Measurements from ENCODE around the gene AGK.

Gene AGK

DNA sequence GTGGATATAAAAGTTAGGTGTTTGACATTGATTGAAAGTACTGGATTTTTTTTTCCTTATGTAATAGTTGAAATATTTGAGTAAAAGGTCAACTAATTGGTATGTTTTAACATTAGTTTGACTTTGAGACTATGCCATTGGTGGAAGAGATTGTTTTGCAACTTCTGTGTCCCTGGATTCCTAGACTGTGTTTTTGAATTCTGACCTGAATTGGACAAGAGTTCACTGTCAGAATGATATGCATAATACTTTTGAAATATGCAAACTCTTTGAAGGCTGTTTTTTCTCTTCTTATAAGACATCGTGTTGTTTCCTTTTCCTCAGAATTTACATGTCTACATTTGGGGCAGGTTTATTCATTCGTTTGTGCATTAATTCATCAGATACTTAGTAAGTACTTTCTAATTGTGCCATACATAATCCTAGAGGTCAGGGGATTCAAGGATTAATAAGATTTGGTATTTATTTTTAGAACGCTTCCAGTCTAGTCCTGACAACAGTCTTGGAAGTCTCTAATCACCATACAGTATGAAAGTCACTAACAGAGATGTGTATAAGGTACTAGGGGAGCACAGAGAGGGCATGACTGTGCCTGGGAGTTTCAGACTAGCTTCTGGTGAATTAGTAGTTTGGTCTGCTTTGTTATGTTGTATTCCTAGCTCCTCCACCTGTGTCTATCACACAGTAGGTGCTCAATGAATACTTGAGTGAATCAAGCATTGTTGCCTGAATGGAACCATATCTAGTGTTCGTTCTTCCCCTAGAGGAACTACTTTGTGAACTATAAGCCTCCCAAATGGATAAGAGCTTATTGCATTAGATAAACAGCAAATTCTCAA, 49.2 kb downstream of the AGK start:
- Histone ChIP-seq H3K4me3 (no peak overlapping the region), H3K36me3 (peaks cover 51% of the 10 kb centered on the region), H4K20me1 (no peaks in the 10 kb centered on the region), H3K27ac (no peak overlapping the region), H3K4me2 (no peak overlapping the region), H3K9ac (no peak overlapping the region), H3K4me1 (no peaks in the 10 kb centered on the region), H3K27me3 (no peaks in the 10 kb centered on the region), H3K9me3 (no peaks in the 10 kb centered on the region)
- no peak for TF ChIP-seq Cebpa-rat (IDR thresholded peaks at IDR 0.05)

DNA sequence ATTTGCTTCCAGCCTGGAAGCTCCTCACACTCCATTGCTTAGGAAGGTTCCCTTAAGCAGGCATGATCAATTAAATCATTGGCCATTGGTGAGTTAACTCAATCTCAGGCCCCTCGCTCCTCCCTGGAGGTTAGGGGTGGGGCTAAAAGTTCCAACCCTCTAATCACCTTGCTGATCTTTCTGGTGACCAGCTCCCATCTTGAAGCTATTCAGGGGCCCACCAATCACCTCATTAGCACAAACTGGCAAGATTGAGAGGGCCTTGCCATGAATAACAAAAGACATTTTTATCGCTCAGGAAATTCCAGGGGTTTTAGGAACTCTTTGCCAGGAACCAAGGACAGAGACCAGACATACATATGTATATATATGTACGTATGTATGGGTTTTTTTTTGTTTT, 58.4 kb downstream of the AGK start:
- H3K4me2 ChIP-seq, result no peak overlapping the region
- no peaks in the 10 kb centered on the region for H4K20me1 ChIP-seq
- H3K27ac ChIP-seq, result no peak overlapping the region
- TF ChIP-seq Cebpa-rat (IDR thresholded peaks at IDR 0.05), result no peak
- no peaks in the 10 kb centered on the region for H3K4me1 ChIP-seq
- no peak overlapping the region for H3K9ac ChIP-seq
- H3K9me3 ChIP-seq, result no peaks in the 10 kb centered on the region
- H3K4me3 ChIP-seq, result no peak overlapping the region
- H3K27me3 ChIP-seq, result no peaks in the 10 kb centered on the region
- peaks cover 59% of the 10 kb centered on the region for H3K36me3 ChIP-seq

DNA sequence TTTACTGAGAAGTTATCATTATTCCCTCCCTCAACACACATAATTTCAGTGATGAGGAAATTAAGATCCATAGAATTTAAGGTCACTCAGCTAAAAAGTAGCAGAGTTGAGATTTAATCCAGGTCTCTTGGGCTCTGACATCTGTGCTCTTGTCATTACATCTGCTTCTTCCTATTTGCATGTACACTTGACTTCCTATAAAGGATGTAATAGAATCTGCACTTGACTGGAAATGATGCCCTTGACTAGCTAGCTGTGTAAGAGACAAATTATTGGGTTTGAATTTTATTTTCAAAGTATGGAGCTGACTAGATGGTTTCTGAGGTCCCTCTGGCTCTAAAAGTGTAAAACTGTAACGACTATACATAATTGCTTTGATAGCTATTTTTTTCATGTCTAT, 59.5 kb downstream of the AGK start:
- no peaks in the 10 kb centered on the region for H4K20me1 ChIP-seq
- H3K9me3 ChIP-seq, result no peaks in the 10 kb centered on the region
- H3K4me1 ChIP-seq, result no peaks in the 10 kb centered on the region
- H3K9ac ChIP-seq, result no peak overlapping the region
- no peak overlapping the region for H3K4me2 ChIP-seq
- peaks cover 59% of the 10 kb centered on the region for H3K36me3 ChIP-seq
- no peaks in the 10 kb centered on the region for H3K27me3 ChIP-seq
- no peak for TF ChIP-seq Cebpa-rat (IDR thresholded peaks at IDR 0.05)
- H3K4me3 ChIP-seq, result no peak overlapping the region
- H3K27ac ChIP-seq, result no peak overlapping the region

DNA sequence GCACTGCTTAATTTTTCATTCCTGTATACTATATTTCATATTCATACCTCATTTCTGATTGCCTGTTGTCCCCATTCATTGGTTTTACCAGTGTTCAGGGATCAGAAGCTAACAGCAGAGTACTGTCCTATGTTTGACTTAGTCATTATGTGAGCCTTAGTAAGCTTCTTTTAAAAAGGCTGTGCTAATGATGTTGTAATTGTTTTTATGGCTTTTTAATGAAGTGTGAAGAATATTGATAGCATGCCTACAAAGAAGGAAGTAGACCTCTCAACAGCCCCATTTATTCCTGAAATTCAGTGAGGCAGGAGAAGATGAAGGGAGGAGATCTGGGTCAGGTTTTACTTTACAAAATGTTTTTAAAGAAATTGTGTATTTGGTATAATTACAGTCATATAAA, 61.7 kb downstream of the AGK start:
- no peak overlapping the region for H3K4me3 ChIP-seq

DNA sequence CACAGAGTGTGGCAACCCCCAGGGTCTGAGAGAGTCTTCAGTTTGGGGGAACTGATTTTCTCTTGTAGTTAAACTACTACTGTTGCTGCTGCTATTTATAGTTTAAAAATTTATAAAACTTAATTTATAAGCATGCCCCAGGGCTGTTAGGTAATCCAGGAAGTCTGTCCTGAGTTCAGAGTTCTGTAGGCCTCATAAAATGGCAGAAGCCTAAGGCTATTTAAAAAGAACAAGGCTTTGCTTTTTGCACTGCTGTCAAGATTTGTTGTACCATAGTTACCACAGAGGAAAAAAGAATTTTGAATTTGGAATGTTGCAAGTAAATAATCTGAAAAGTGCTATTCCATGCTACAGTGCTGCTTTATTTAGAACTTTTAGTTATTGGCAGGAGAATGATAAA, 66.1 kb downstream of the AGK start:
- peaks cover 46% of the 10 kb centered on the region for H3K36me3 ChIP-seq
- H3K4me1 ChIP-seq, result no peaks in the 10 kb centered on the region
- H4K20me1 ChIP-seq, result no peaks in the 10 kb centered on the region
- no peak for TF ChIP-seq Cebpa-rat (IDR thresholded peaks at IDR 0.05)
- no peak overlapping the region for H3K27ac ChIP-seq
- peaks cover 4% of the 10 kb centered on the region; the same call in 1 of the 2 replicates for H3K9me3 ChIP-seq
- H3K4me2 ChIP-seq, result no peak overlapping the region
- H3K27me3 ChIP-seq, result no peaks in the 10 kb centered on the region
- H3K9ac ChIP-seq, result no peak overlapping the region
- no peak overlapping the region for H3K4me3 ChIP-seq

More for the DNA sequence above, 61.7 kb downstream of the AGK start:
- Histone ChIP-seq H3K27ac (no peak overlapping the region), H3K9ac (no peak overlapping the region), H4K20me1 (no peaks in the 10 kb centered on the region), H3K27me3 (no peaks in the 10 kb centered on the region), H3K36me3 (peaks cover 53% of the 10 kb centered on the region), H3K4me2 (no peak overlapping the region), H3K4me1 (no peaks in the 10 kb centered on the region), H3K9me3 (no peaks in the 10 kb centered on the region)
- no peak for TF ChIP-seq Cebpa-rat (IDR thresholded peaks at IDR 0.05)

DNA sequence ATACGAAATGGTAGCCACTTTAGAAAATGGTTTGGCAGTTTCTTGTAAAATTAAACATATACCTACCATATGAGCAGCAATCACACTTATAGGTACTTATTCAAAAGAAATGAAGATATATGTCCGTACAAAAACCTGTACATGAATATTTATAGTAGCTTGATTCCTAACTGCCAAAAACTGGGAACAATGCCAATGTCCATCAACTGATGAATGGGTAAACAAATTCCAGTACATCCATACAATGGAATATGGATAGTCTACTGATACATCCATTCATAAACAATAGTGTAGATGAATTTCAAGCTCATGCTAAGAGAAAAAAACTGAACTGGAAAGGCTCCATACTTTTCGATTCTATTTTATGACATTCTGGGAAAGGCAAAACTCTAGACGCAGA, 68.5 kb downstream of the AGK start:
- H3K27me3 ChIP-seq, result no peaks in the 10 kb centered on the region
- no peaks in the 10 kb centered on the region for H4K20me1 ChIP-seq
- no peaks in the 10 kb centered on the region for H3K4me1 ChIP-seq
- H3K27ac ChIP-seq, result no peak overlapping the region
- TF ChIP-seq Cebpa-rat (IDR thresholded peaks at IDR 0.05), result no peak
- peaks cover 60% of the 10 kb centered on the region for H3K36me3 ChIP-seq
- no peak overlapping the region for H3K9ac ChIP-seq
- no peak overlapping the region for H3K4me2 ChIP-seq
- peaks cover 23% of the 10 kb centered on the region for H3K9me3 ChIP-seq
- H3K4me3 ChIP-seq, result no peak overlapping the region

DNA sequence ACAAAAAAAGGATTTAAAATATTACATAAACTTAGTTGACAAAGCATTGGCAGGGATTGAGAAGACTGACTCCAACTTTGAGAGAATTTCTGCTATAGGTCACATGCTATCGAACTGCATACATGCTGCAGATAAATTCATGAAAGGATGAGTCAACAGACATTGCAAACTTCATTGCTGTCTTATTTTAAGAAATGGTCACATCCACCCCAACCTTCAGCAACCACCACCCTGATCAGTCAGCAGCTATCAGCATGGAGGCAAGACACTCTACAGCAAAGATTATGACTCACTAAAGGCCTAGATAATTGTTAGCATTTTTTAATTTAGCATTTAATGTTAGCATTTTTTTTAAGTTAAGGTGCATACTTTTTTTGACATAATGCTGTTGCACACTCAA, 73.6 kb downstream of the AGK start:
- H3K9ac ChIP-seq, result no peak overlapping the region
- no peaks in the 10 kb centered on the region for H4K20me1 ChIP-seq
- H3K27ac ChIP-seq, result no peak overlapping the region
- no peak overlapping the region for H3K4me2 ChIP-seq
- peaks cover 64% of the 10 kb centered on the region for H3K36me3 ChIP-seq
- H3K27me3 ChIP-seq, result no peaks in the 10 kb centered on the region
- no peak overlapping the region for H3K4me3 ChIP-seq
- H3K9me3 ChIP-seq, result peaks cover 23% of the 10 kb centered on the region
- TF ChIP-seq Cebpa-rat (IDR thresholded peaks at IDR 0.05), result no peak
- no peaks in the 10 kb centered on the region for H3K4me1 ChIP-seq

DNA sequence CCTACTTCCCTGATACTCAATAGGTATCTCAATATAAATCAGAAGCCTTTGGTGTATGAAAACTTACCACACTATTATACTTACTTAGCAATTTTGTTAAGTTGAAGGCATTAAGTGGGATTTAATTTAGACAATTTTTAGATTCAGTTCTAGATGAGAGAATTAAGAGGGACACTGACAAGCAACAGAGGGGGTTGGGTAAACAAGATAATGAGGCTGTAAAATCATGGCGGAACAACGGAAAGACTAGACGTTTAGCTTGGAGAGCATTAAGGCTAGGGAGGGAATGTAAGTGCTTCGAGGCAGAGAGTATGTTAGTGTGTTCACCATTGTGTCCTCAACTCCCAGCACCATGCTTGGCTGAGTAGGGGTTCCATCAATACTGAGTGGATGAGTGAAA, 79.4 kb downstream of the AGK start:
- TF ChIP-seq Cebpa-rat (IDR thresholded peaks at IDR 0.05), result no peak
- Histone ChIP-seq H3K9ac (no peak overlapping the region), H4K20me1 (no peaks in the 10 kb centered on the region), H3K36me3 (peaks cover 32% of the 10 kb centered on the region), H3K27me3 (no peaks in the 10 kb centered on the region), H3K4me3 (no peak overlapping the region), H3K4me1 (no peaks in the 10 kb centered on the region), H3K9me3 (no peaks in the 10 kb centered on the region), H3K4me2 (no peak overlapping the region), H3K27ac (no peak overlapping the region)

DNA sequence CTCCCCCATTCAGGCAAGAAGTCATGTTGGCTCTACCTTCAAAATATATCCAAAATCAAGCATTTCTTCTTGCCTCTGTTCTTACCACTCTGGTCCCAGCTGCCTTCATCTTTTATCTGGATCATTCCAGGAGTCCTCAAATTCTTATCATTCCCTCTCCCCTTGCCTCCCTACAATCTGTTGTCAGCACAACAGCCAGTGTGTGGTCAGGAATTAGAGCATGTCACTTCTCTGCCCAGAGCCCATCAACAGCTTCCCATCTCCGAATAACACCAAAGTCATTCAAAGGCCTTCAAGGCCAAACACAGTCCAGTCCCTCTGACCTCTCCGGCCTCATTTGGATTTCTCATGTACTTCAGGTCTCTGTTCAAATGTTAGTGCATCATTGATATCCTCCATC, 80.3 kb downstream of the AGK start:
- no peaks in the 10 kb centered on the region for H3K4me1 ChIP-seq
- TF ChIP-seq Cebpa-rat (IDR thresholded peaks at IDR 0.05), result no peak
- no peak overlapping the region for H3K27ac ChIP-seq
- no peaks in the 10 kb centered on the region for H3K9me3 ChIP-seq
- no peak overlapping the region for H3K4me2 ChIP-seq
- no peaks in the 10 kb centered on the region for H4K20me1 ChIP-seq
- H3K36me3 ChIP-seq, result peaks cover 27% of the 10 kb centered on the region
- H3K9ac ChIP-seq, result no peak overlapping the region
- H3K4me3 ChIP-seq, result no peak overlapping the region
- no peaks in the 10 kb centered on the region for H3K27me3 ChIP-seq

DNA sequence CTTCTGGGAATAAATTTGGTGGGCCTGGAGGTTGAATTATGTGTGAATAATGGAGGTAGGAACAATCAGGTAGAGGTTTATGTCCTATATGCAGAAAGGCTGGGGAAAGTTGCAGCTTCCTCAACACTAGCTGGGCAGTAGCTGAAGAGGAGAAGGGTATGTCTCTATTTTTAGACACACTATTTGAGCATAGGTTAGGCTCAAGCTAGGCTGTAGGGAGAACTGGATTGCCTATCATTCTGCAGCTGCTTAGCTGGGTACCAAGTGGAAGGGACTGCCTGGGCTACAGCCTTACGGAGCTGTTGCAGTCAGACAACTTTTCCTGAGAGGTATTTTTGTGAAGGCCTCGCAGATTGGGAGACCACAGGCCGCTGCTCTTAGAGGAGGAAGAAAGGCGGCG, 82.9 kb downstream of the AGK start:
- Histone ChIP-seq H3K9ac (no peak overlapping the region), H4K20me1 (no peaks in the 10 kb centered on the region), H3K36me3 (peaks cover 32% of the 10 kb centered on the region), H3K4me1 (no peaks in the 10 kb centered on the region), H3K4me3 (no peak overlapping the region), H3K9me3 (no peaks in the 10 kb centered on the region), H3K27ac (no peak overlapping the region), H3K27me3 (no peaks in the 10 kb centered on the region), H3K4me2 (no peak overlapping the region)
- no peak for TF ChIP-seq Cebpa-rat (IDR thresholded peaks at IDR 0.05)

DNA sequence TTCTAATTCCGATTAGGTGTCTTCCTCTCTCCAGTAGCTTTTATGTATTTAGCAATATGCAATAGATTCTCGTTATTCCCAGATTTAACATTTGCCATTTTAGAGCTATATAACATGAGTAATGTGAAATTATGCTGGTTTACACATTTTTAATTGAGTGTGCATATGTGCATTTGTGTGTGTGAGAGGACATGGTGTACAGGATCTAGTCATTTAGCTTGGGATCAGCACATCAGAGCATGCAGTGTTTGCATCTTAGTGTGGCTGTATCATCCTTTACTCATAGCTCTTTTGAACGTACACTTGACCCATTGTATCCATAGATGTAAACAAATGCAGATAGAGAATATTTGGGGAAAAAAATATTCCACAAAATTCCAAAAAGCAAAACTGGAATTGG, 84.8 kb downstream of the AGK start:
- no peak overlapping the region for H3K4me2 ChIP-seq
- H3K9ac ChIP-seq, result no peak overlapping the region
- peaks cover 40% of the 10 kb centered on the region for H3K36me3 ChIP-seq
- no peak overlapping the region for H3K4me3 ChIP-seq
- H4K20me1 ChIP-seq, result no peaks in the 10 kb centered on the region
- H3K27me3 ChIP-seq, result no peaks in the 10 kb centered on the region
- TF ChIP-seq Cebpa-rat (IDR thresholded peaks at IDR 0.05), result no peak
- no peaks in the 10 kb centered on the region for H3K4me1 ChIP-seq
- no peaks in the 10 kb centered on the region for H3K9me3 ChIP-seq
- no peak overlapping the region for H3K27ac ChIP-seq

Data from BLaER1 (cell line).